HG03558 (cell line): ENCODE data around the gene SMIM12.
"Not testable (repeated sequence)": the region's sequence is repeated elsewhere in the genome, so short reads cannot be mapped to it uniquely, and the experiment has no call there.

Experiments used
- ATAC-seq: cut with Tn5 transposase; IDR thresholded peaks from one replicate; pipeline ENCODE4 v1.9.1; 2021; ENCODE audit warnings: moderate number of reproducible peaks; ENCODE audit not compliant: unreplicated experiment; ENCODE audit errors: extremely low read depth

The SMIM12 gene

DNA sequence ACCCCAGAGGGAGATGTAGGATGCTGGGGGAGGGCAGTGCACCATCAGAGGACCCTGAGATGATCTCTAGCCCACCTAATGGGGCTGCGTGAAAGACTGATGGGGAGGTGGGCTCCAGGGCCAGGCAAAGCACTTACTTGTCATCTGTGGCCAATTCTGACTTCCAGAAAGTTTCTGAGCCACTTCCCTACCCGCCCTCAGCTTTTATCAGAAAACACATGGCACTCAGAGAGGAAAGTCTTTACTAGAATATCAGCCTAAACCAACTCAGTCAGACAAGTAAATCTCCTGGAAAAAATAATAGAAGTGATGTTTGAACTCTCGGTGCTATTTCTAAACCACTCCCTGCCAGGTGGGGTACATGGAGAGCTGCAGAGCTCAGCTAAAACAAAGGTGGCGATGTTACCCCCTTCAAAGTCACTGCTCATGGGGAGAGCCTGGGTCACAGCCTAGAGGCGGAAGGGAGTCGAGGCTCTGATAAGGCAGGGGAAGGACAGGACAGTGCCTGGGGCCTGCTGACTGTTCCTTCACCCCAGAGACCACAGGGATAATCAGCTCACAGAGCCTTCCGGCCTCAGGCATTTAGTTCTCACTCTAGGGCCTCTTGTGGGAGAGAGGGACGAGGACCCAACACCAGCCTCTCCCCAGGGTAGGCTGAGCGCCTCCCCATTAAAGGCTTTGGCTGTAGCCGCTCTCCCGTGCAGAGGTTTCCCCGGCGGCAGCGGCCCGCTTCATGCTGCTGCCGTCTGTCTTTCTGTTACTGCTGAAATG lies 14.2 kb downstream of the SMIM12 start:
- ATAC-seq: no peak

DNA sequence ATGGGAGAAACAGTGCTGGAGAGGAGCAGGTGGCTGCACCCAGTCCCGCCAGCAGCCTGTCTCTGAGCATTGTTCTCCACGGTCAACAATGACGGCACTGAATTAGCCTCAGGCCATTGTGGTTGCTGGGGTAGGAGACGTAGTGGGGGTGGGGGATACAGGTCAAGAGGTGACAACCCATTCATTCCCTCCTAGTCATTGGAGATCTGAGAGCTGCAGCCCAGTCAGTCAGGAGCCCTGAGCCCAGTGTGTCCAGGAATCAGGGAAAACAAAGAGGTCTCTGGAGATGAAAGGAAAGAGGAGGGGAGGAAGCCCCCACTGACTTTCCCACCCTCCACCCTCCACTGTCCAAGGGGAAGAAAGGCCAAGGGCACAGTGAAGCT lies 15.3 kb downstream of the SMIM12 start:
- ATAC-seq: no peak

DNA sequence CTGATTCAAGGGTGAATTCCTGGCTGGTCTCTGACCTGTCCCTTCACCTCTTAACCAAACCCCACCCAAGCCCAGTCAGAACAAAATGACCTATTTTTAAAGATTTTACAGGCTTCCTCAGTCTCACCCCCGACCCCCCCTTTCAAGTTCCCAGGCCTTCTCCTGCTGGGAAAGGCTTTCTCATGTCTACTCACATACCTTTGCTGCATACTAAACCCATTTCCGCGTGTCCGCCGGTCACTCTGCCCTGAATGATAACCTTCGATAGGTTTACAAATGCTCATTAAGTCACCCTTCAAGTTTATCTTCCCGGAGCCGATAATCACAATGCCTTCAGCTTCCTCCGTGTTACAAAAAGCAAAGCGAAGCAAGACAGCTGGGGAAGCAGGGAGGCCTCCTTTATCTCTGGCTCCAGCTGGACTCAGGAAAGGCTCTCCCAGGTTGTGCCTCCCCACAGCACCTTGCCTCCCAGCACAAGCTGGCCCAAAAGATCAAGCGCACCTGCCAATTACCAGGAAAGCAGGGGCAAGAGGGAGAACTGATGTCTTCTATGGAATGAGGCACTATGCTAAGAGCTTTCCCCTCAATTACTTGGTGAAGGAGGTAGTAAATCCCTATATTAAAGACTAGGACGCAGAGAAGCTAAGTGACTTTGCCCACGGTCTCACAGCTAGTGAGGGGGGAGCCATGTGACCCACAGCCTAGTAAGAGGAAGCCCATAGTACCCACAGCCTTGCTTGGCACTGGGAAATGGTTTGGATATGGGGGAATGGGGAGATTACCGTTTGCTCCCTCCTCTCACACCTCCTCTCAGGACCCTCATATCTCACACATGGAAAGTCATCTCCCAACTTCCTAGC lies 15.9 kb downstream of the SMIM12 start:
- ATAC-seq: no peak

DNA sequence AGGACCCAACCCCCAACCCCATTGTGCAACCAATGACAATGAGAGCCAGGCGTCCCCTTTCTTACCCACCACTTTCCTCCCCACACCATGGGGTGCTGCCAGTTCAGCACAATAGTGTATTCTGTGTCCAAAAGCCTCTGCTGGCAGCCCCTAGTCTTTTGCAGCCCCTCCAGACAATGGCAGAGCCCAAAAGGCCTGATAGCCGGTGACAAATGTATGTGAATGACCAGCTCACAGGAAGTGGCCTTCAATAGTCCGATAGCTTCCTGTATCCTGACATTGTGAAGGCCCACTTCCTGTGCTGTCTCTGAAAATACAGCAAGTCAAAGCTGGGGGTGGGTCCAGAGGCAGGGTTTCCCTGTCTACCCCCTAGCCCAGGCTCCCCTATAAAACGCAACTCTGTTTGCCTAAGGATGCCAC lies 16.6 kb downstream of the SMIM12 start:
- no peak for ATAC-seq

DNA sequence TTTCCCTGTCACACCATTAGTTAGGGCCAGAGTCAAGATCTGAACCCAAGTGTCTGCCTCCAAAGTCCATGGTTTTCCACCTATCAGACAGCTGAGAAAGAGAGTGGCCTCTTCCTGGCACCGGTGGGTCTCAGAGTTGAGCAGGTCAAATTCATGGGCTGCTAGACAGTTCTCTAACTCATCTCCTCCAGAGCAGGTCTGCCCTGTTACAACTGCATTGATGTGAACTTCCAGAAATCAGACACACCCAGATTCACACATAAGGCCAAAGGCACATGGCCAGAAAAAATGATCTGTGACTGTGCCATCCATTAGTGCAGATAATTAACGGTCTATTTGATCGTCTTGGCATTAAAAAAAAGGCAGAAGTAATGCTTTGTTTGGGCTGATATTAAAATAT lies 17.5 kb downstream of the SMIM12 start:
- ATAC-seq: no peak

DNA sequence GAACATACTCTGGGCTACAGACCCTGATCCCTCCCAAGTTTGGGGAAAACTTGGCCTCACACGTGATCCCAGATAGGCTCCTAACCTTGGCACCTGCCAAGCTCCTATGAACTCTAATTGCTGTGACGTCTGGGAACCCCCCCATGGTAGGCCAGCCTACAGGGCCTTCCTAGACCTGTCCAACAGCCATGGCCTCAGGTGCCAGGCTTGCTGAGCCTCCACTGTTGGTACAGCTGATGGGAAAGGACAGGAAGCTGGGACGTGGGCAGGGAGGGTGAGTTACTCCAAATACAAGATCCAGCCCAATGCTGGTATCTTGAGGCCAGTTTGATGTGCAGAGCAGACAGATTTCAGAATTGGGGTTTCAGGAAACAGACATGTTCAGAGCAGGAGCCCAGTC lies 19.1 kb downstream of the SMIM12 start:
- ATAC-seq: no peak

DNA sequence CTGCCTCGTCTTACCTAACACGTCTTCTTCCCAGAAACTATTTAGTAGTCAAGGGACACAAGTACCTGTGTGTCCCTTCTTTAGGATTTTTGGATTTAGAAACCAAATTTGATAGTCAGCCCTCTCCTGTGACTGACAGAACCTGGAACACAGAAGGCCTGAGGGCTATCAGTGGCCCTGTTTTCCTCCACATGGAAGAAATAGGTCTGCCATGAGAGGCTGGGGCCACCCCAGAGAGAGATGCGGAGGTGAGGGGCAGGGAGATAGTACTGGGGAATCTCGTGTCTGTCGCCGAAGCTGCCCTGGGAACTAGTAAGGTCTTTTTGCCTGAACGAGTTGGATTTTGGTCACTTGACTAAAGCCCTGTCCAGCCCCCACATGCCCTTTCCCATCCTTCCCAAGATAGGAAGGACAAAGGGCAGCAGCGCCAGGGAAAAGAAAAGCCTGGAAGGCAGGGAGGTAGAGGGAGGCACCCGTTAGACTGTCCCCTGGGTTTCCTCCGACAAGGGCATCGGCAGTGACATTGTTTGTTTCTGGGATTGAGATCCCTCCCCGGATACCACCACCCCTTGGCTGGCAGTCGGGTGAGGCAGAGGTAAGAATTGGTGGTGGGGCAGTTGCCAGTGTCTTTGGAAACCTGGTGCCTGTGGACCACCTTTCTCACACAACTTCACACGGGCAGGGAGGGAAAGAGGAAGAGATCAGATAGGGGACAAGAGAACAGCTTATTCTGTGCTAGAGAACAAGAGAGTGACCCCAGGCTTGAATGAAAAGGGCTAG lies 19.8 kb downstream of the SMIM12 start:
- no peak for ATAC-seq

DNA sequence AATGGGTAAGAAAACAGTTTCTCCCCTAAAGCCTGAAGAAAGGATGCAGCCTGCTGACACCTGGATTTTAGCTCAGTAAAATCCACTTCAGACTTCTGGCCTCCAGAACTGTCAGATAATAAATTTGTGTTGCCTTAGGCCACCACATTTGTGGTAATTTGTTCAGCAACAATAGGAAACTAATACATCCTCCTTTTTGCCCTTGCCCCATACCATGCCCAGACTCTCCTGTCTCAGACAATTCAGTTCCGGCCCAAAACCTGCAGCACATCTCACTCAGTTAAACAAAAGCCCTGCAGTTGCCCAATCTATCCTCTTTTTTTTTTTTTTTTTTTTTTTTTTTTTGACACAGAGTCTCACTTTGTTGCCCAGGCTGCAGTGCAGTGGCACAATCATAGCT lies 25.8 kb downstream of the SMIM12 start:
- ATAC-seq: no peak

DNA sequence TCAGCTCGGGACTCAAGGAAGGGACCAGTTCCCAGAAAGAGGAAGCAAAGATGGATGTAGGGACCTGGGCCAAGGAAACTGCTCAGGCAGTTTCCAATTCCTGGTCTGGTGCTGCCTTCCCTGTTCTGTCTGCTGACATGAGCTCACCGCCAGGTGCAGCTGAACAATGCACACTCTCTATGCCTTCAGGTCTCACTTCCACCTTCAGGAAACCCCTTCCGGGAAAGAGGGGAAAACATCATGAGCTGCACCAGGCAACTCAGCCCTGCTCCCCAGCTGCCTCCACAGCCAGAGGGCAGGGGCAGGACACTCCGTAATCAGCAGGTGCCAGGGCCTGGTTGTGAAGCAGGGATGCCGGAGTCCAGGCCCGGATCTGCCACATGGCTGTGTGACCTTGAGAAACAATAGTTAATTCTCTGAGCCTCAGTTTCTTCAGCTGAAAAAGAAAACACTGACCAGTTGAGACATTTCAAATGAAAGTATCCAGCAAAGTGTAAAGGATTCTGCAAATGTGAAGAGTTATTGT lies 27.8 kb downstream of the SMIM12 start:
- no peak for ATAC-seq

DNA sequence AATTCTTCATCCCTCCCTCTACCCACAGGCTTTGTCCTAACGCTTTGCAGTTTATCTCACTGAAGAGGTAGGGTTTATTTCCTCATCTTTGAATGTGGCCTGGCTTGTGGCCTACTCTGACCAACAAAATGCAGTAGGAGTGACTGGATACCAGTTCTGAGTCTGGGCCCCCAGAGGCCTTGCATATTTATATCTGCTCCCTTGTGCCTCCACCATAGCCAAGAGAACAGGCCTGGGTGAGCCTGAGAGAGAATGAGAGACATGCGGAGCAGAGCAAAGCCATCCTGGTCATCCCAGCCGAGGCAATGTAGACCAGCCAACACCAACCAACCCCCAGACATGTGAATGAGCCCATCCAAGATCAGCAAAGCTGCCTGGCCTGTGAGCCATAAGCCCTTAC lies 30.3 kb downstream of the SMIM12 start:
- ATAC-seq: no peak

DNA sequence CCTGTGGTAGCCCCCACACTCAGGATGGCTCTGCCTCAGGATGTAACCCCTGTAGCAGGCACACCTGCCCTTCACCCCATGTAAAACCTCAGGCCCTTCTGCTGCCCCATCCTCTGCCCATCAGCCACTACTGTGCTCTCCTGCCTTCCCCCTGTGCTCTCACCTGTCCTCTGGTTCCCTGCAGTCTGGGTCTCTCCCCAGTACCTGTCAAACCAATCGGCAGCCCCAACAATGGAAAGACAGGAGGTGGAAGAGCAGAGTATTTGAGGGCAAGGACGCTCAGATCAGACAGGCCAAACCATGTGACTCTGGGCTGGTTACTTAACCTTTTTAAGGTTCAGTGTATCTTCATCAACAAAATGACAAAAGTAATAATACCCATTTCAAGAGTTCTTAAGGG lies 30.9 kb downstream of the SMIM12 start:
- ATAC-seq: no peak

DNA sequence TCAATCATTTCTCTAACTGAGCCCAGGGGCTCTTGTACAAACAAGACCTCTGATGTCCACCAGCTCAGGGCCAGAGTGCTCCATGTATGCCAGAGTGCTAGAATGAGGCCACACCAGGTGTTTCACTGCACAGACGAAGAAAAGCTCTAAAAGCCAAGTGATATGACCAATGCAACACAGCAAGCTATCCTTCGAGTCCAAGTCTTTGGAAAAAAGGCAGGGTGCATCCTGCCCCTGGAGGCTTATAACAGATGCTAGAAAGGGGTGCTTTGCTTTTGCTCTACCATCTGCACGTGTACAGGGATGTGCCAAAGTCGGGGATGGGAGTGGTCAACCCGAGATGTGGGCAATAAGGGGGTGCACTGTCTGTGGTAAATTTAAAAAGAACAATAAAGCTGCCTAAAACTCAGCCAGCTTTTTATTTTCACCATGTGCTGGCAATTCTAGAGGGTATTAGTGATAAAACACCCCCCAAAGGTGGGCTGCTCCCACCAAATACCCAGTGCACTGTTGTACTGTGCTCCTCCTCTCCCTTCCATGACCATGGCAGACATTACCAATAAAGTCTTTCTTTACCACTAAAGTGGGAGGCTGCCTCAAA lies 32.1 kb downstream of the SMIM12 start:
- ATAC-seq: no peak

DNA sequence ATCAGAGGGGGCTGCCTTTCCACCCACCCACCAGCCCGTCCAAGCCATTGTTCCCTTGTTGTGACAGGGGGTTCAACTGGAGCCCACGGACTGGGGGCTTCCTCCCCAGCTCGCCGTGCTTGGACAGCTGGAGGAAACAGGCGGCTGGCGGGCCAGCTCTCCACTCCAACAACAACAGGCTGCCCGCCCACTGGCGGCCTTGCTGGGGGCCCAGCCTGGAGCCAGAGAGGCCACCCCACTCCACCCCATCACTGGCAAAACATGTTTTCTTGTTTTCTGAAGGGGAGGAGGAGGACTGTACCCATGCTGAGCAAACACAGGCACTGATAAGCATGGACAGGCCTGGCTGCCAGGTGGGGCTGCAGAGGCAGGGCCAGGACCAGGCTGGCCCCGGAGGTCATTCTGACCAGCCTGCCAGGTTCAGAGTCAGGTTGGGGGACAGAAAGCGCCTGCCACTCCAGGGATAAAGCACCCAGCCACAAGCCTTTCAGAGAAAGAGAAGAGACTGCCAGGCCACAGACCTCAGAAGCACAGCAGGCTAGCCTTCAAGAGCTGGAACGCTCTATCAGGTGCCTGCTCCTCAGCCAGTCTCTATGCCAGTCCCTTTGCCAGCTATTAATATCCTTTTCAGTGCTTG lies 34.0 kb downstream of the SMIM12 start:
- no peak for ATAC-seq

DNA sequence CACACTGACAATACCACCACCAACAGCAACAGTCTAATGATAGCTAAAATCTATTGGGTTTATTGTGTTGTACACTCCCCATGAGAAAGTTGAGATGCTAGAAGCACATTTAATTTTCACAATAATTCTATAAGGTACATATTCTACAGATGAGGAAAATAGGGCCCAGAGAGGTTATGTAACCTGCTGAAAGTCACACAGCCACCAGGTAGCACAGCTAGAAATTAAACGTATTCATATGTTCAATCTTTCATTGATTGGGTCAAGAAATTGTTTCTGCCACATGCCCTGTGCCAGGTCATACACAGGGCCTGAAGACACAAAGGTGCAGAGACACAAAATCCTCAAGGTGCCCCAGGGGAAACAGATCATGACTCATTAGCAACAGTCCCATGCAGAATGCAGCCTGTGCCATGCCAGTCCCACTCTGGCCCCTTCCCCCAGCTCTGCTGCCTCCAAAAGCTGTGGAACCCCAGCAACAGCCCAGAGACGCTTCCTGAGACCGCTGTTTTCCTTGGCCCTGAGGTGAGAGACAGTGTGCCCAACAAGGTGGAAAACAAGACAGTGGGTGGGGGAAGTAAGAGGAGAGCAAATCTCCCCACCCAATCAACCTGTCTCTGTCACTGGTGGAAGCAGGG lies 34.6 kb downstream of the SMIM12 start:
- no peak for ATAC-seq

DNA sequence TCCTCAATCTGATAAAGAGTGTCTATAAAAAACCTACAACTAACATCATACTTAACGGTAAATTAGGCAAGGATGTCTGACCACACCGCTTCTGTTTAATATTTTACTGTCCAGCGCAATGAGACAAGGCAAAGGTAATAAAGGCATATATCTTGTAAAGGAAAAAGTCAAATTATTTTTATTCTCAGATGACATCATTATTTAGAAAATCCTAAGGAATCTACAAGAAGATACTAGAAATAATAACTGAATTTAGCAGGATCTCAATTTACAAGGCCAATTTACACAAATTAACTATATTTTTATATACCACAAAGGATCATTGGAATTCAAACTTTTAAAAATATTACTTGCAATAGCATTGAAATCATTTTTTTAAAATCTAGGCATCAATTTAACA lies 37.3 kb downstream of the SMIM12 start:
- no peak for ATAC-seq

DNA sequence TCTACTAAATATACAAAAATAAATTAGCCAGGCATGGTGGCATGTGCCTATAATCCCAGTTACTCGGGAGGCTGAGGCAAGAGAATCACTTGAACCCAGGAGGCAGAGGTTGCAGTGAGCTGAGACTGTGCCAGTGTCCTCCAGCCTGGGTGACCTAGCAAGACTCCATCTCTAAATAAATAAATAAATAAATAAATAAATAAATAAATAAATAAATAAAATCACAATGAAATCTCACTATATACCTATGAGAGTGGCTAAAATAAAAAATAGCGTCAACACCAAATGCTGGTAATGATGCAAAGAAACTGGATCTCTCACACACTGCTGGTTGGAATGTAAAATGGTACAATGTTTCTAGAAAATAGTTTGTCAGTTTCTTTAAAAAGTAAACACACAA lies 40.7 kb downstream of the SMIM12 start:
- ATAC-seq: not testable (repeated sequence)

DNA sequence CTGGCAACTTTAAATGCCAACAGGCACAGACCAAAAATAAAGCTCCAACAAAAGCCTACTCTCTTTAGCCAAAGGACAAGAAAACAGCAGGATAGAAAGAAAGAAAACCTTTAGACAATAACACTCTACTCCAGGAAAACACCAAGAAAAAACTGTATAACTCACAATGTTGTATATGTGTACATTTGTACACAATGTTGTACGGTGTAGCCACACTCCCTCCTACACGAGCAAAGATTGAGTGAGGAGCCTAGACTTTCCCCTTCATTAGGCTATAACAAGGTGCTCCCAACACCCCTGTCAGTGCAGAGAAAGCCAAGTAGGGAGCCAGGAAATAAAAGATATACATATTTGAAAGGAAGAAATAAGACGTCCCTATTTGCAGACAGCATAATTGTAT lies 42.8 kb downstream of the SMIM12 start:
- ATAC-seq: no peak

DNA sequence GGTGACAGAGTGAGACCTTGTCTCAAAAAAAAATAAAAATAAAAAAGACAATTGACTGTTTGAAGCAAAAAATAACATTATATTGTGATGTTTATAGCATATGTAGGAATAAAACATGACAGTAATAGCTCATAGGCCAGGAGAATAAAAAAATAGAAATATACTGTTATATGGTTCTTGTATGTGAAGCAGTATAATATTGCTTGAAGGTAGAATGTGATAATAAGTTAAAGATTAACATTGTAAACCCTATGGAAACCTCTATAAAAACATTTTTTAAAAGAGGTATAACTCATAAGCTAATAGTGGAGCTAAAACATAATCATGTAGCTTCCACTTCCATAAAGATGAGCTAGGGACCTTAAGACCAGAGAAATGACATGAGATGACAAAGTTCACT lies 43.2 kb downstream of the SMIM12 start:
- ATAC-seq: no peak

DNA sequence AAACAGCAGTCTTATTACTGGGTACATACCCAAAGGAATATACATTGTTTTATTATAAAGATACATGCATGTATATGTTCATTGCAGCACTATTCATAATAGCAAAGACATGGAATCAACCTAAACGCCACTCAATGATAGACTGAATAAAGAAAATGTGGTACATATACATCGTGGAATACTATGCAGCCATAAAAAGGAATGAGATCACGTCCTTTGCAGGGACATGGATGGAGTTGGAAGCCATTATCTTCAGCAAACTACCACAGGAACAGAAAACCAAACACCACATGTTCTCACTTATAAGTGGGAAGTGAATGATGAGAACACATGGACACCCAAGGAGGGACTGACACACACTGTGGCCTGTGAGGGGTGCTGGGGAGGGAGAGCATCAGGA lies 48.8 kb downstream of the SMIM12 start:
- not testable (repeated sequence) for ATAC-seq
